Measurements from ENCODE around the gene FHDC1. TPM values are rescaled to one million over a fixed set of nuclear protein-coding genes. Genes with fewer than 3 reads are reported as not detected.

FHDC1 gene
- total RNA-seq, 4 donors from 2014 or later: 0.34 to 0.57 (median 0.46) TPM

- TF ChIP-seq, protein P1, sequence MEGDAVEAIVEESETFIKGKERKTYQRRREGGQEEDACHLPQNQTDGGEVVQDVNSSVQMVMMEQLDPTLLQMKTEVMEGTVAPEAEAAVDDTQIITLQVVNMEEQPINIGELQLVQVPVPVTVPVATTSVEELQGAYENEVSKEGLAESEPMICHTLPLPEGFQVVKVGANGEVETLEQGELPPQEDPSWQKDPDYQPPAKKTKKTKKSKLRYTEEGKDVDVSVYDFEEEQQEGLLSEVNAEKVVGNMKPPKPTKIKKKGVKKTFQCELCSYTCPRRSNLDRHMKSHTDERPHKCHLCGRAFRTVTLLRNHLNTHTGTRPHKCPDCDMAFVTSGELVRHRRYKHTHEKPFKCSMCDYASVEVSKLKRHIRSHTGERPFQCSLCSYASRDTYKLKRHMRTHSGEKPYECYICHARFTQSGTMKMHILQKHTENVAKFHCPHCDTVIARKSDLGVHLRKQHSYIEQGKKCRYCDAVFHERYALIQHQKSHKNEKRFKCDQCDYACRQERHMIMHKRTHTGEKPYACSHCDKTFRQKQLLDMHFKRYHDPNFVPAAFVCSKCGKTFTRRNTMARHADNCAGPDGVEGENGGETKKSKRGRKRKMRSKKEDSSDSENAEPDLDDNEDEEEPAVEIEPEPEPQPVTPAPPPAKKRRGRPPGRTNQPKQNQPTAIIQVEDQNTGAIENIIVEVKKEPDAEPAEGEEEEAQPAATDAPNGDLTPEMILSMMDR (IDR thresholded peaks at IDR 0.05; ENCODE audit: low read depth): no peak
Observed at GRCh38 chr4:152998861-152999260, 62.7 kb downstream of the FHDC1 start.

GRCh38 chr4:152999346-153000075, 63.4 kb downstream of the FHDC1 start:
- TF ChIP-seq, protein P1 (IDR thresholded peaks at IDR 0.05; ENCODE audit: low read depth): no peak

- TF ChIP-seq, protein P1 (IDR thresholded peaks at IDR 0.05; ENCODE audit: low read depth): no peak
Observed at GRCh38 chr4:153000076-153000420, 63.9 kb downstream of the FHDC1 start.

DNA sequence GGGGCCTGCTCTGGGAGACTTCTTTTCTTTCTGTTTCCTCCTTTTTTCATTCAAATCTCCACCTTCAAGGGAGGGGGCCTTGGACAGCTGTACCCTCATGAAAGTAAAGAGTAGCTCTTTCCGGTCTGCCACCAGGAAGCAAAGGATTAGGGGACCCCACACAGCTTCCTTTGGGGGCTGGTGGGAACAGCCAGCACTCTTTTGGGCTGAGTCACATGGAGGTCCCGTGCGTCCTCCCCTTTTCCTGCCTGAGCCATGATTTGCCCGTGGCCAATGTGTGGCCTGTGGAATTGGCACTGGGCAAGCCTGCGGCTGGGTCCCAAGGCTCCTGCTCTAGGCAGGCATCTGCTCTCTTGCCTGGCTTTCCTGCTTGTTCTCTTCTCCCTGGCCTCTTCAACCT, 65.5 kb downstream of the FHDC1 start:
- TF ChIP-seq, protein P1 (IDR thresholded peaks at IDR 0.05; ENCODE audit: low read depth): no peak

GRCh38 chr4:153002110-153002509, 66.0 kb downstream of the FHDC1 start:
- TF ChIP-seq, protein P1 (IDR thresholded peaks at IDR 0.05; ENCODE audit: low read depth): no peak

DNA sequence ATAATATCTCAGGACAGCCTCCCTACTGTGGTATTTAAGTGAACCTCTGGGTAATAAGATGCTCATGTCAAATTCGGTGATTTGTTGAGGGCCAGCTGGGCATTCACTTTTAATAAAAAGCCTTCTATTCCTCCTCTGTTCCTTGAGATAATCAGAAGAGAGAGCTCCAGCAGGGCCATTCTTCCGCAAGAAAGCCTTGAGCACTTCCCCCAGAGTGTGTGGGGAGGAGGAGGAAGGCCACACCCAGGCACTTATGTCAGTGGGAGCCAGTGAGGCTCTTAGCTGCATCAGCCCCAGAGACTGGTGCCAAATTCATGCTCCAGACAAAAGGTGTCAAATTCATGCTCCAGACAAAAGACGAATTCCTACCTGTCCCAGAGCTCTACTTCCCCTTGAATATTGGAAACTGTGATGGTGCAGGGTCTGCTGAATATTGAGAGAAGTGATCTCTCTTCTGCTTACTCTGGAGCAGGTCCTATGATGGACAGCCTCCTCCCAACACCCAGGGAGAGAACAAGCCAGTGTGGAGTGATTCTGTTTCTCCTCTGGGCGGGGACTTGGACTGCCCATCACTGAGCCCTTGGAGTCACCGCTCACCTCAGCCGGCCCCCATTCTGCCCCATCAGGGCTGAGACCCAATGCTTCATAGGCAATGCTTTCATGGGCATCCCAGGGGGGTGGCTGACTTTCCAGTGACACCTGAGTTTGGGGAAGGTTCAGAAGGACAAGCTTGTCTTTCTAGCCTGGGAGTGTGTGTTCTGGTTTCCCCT, 68.1 kb downstream of the FHDC1 start:
- TF ChIP-seq, protein P1 (IDR thresholded peaks at IDR 0.05; ENCODE audit: low read depth): no peak

GRCh38 chr4:153005899-153006381, 69.8 kb downstream of the FHDC1 start:
- TF ChIP-seq, protein P1 (IDR thresholded peaks at IDR 0.05; ENCODE audit: low read depth): no peak

Measured in subcutaneous adipose tissue (tissue), 4 donors.